SK-N-MC (cell line): ENCODE results near the gene GRK3.

Experiments used
- EZH2 ChIP-seq: fragments of 200-600 bp; sonication (generic); IDR thresholded peaks from one replicate; pipeline ENCODE4 v1.6.1; 2017; ENCODE audit warnings: antibody characterized with exemption
- POLR2AphosphoS5 ChIP-seq: IDR thresholded peaks from 2 replicates; pipeline ENCODE4 v1.6.1; 2012; ENCODE audit warnings: mild to moderate bottlenecking, low read depth, low read length, borderline replicate concordance

DNA sequence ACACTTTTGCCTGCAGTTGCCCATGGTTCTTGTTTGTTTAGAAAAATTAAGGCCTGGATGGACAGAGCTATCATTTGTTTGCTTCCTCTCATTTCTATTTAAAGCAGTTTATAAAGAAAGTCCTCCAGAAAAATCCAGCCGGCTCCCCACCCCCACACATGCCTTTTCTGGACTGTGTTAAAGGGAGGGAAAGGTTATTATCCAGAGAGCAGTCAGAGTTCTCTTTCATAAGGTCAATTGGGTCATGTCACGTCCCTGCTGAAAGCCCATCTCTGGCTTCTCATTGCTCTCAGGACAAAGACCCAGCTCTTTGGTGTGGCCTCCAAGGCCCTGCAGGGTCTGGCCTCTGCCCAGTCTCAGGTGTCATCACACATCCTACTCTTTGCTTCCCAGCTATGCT, 9.8 kb upstream of the GRK3 start:
- no peak for TF ChIP-seq POLR2AphosphoS5
- TF ChIP-seq EZH2, result no peak
